Loucy (cell line): ENCODE results near the gene DUSP16.
"Not testable (repeated sequence)": the region's sequence is repeated elsewhere in the genome, so short reads cannot be mapped to it uniquely, and the experiment has no call there.

Experiments used
- H2AFZ ChIP-seq: fragments of 200-600 bp; sonication (generic); 2 replicates; pipeline ENCODE4 v1.6.0; 2016; ENCODE audit warnings: antibody characterized with exemption, mild to moderate bottlenecking, low read length, moderate library complexity
- H3F3A ChIP-seq: fragments of 200-600 bp; 2 replicates; pipeline ENCODE4 v1.6.0; 2016; ENCODE audit warnings: antibody characterized with exemption, low read depth, mild to moderate bottlenecking
- H3K27me3 ChIP-seq: fragments of 200-600 bp; sonication (generic); 2 replicates; pipeline ENCODE4 v1.6.1; 2014; ENCODE audit warnings: low read length, mild to moderate bottlenecking; ENCODE audit not compliant: insufficient read depth, poor library complexity, severe bottlenecking
- H3K36me3 ChIP-seq: fragments of 200-600 bp; sonication (generic); 2 replicates; pipeline ENCODE4 v1.6.1; 2016; ENCODE audit warnings: low read length; ENCODE audit not compliant: insufficient read depth
- H3K4me1 ChIP-seq: fragments of 200-600 bp; sonication (generic); 2 replicates; pipeline ENCODE4 v1.5.1; 2014; ENCODE audit warnings: low read length, mild to moderate bottlenecking; ENCODE audit not compliant: insufficient read depth, poor library complexity, severe bottlenecking
- H3K4me2 ChIP-seq: fragments of 200-600 bp; sonication (generic); 2 replicates; pipeline ENCODE4 v1.6.0; 2014; ENCODE audit warnings: antibody characterized with exemption, low read length, low read depth, mild to moderate bottlenecking; ENCODE audit not compliant: poor library complexity, severe bottlenecking
- H3K4me3 ChIP-seq: fragments of 200-600 bp; sonication (generic); 2 replicates; pipeline ENCODE4 v1.5.1; 2014; ENCODE audit warnings: low read length, mild to moderate bottlenecking, mixed read lengths; ENCODE audit not compliant: poor library complexity, severe bottlenecking
- H3K79me2 ChIP-seq: fragments of 200-600 bp; sonication (generic); 2 replicates; pipeline ENCODE4 v1.6.1; 2014; ENCODE audit warnings: low read length; ENCODE audit not compliant: insufficient read depth
- H3K9ac ChIP-seq: fragments of 200-600 bp; sonication (generic); 2 replicates; pipeline ENCODE4 v1.6.0; 2014; ENCODE audit warnings: mild to moderate bottlenecking, low read depth, low read length, moderate library complexity; ENCODE audit not compliant: poor library complexity, severe bottlenecking
- H3K9me2 ChIP-seq: fragments of 200-600 bp; sonication (generic); replicated peaks from 2 replicates; pipeline ENCODE4 v1.6.1; 2016; ENCODE audit warnings: low read depth, low read length, mixed read lengths
- H3K9me3 ChIP-seq: fragments of 200-600 bp; sonication (generic); 2 replicates; pipeline ENCODE4 v1.6.1; 2014; ENCODE audit warnings: mild to moderate bottlenecking, antibody characterized with exemption, low read length, low read depth; ENCODE audit not compliant: insufficient read depth
- H4K20me1 ChIP-seq: fragments of 200-600 bp; sonication (generic); 2 replicates; pipeline ENCODE4 v1.6.0; 2014; ENCODE audit warnings: antibody characterized with exemption, low read length, mild to moderate bottlenecking; ENCODE audit not compliant: insufficient read depth, poor library complexity, severe bottlenecking
- EZH2phosphoT487 ChIP-seq: fragments of 200-600 bp; IDR thresholded peaks from 2 replicates; pipeline ENCODE4 v1.6.1; 2018; ENCODE audit warnings: antibody characterized with exemption, mild to moderate bottlenecking, moderate library complexity, borderline replicate concordance
- TF ChIP-seq, protein P1 (sequence below): fragments of 200-600 bp; sonication (generic); conservative IDR thresholded peaks from 2 replicates; pipeline ENCODE4 v1.5.1; 2014; ENCODE audit warnings: mild to moderate bottlenecking, antibody characterized with exemption, low read length

The DUSP16 gene

DNA sequence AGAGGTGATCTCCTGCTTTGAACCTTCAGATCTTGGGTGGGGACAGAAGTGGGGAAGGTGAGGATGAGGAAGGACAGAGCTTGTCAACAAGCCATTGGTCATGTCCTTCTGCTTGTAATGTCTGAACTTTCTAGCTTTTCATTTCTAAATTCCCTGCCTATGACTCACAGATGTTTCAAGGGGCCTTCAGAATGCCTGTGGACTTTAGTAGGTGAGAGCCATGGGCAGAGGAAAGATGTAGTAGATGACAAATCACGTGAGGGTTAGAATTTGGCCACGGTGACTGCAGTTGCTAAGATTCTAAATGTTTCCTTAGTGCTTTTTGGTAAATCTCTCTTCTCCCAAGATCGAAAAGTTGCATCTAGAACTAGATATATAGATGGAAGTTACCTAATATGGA lies 30.3 kb upstream of the DUSP16 start:
- Histone ChIP-seq H3K79me2 (no peaks in the 10 kb centered on the region), H3K4me2 (no peak overlapping the region), H3K4me1 (no peaks in the 10 kb centered on the region), H3K36me3 (no peaks in the 10 kb centered on the region), H2AFZ (no peak overlapping the region), H3K4me3 (no peak overlapping the region), H4K20me1 (no peaks in the 10 kb centered on the region), H3K9me2 (no peaks in the 10 kb centered on the region), H3K9me3 (no peaks in the 10 kb centered on the region), H3K9ac (no peak overlapping the region), H3F3A (no peaks in the 10 kb centered on the region), H3K27me3 (no peaks in the 10 kb centered on the region)
- TF ChIP-seq, protein P1, sequence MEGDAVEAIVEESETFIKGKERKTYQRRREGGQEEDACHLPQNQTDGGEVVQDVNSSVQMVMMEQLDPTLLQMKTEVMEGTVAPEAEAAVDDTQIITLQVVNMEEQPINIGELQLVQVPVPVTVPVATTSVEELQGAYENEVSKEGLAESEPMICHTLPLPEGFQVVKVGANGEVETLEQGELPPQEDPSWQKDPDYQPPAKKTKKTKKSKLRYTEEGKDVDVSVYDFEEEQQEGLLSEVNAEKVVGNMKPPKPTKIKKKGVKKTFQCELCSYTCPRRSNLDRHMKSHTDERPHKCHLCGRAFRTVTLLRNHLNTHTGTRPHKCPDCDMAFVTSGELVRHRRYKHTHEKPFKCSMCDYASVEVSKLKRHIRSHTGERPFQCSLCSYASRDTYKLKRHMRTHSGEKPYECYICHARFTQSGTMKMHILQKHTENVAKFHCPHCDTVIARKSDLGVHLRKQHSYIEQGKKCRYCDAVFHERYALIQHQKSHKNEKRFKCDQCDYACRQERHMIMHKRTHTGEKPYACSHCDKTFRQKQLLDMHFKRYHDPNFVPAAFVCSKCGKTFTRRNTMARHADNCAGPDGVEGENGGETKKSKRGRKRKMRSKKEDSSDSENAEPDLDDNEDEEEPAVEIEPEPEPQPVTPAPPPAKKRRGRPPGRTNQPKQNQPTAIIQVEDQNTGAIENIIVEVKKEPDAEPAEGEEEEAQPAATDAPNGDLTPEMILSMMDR = no peak
- no peak for TF ChIP-seq EZH2phosphoT487

DNA sequence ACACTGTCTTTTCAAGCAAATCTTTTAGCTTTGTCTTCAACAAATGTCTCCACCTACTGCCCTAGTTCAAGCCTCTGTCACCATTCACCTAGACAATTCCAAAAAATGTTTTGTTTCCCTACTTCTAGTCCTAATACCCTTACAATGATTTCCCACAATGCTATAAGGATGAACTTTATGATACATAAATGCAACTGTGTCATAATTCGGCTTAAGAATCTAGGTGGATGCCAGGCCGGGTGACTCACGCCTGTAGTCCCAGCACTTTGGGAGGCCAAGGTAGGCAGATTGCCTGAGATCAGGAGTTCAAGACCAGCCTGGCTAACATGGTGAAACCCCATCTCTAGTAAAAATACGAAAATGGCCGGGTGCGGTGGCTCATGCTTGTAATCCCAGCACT lies 28.3 kb upstream of the DUSP16 start:
- TF ChIP-seq, protein P1 = no peak
- no peak for TF ChIP-seq EZH2phosphoT487

DNA sequence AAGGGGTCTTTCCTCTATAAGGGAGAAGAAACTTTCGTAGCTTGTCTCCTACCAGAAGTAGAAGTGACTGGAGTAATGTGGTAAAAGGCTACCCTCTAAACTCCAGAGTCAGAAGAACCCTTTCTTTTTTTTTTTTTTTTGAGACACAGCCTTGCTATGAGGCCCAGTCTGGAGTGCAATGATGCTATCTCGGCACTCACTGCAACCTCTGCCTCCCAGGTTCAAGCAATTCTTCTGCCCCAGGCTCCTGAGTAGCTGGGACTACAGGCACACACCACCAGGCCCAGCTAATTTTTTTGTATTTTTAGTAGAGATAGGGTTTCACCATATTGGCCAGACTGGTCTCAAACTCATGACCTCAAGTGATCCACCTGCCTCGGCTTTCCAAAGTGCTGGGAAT lies 25.8 kb upstream of the DUSP16 start:
- H2AFZ ChIP-seq, H3K9ac ChIP-seq, H3K79me2 ChIP-seq, H3K4me2 ChIP-seq, H3K36me3 ChIP-seq, H4K20me1 ChIP-seq, H3K9me3 ChIP-seq, H3K4me1 ChIP-seq, H3K27me3 ChIP-seq, H3F3A ChIP-seq, H3K9me2 ChIP-seq, H3K4me3 ChIP-seq: not testable (repeated sequence)

More for the DNA sequence above, 28.3 kb upstream of the DUSP16 start:
- Histone ChIP-seq H4K20me1 (no peaks in the 10 kb centered on the region), H3K9me3 (no peaks in the 10 kb centered on the region), H3K9me2 (no peaks in the 10 kb centered on the region), H2AFZ (no peak overlapping the region), H3K4me3 (no peak overlapping the region), H3K36me3 (no peaks in the 10 kb centered on the region), H3K9ac (no peak overlapping the region), H3K27me3 (no peaks in the 10 kb centered on the region), H3K79me2 (no peaks in the 10 kb centered on the region), H3K4me1 (no peaks in the 10 kb centered on the region), H3F3A (no peaks in the 10 kb centered on the region), H3K4me2 (no peak overlapping the region)

DNA sequence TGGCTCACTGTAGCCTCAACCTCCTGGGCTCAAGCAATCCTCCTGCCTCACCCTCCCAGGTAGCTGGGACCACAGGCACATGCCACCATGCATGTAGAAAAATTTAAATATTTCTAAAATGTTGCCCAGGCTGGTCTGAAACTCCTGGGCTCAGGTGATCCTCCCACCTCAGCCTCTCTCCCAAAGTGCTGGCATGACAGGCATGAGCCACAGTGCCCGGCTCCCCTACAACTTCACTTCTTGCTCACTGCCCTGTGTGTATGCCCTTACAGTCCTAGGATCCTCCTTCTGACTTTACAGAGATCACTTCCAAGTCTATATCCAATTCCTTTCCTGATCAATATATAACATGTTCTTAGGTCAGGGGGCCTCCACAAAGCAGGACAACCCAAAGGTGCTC lies 25.2 kb upstream of the DUSP16 start:
- no peaks in the 10 kb centered on the region for H3K36me3 ChIP-seq
- H4K20me1 ChIP-seq = no peaks in the 10 kb centered on the region
- H3K9ac ChIP-seq = no peak overlapping the region
- no peaks in the 10 kb centered on the region for H3F3A ChIP-seq
- H2AFZ ChIP-seq = no peak overlapping the region
- no peaks in the 10 kb centered on the region for H3K9me3 ChIP-seq
- TF ChIP-seq, protein P1 = no peak
- TF ChIP-seq EZH2phosphoT487 = no peak
- no peaks in the 10 kb centered on the region for H3K27me3 ChIP-seq
- H3K4me3 ChIP-seq = no peak overlapping the region
- H3K9me2 ChIP-seq = no peaks in the 10 kb centered on the region
- H3K4me1 ChIP-seq = no peaks in the 10 kb centered on the region
- H3K4me2 ChIP-seq = no peak overlapping the region
- no peaks in the 10 kb centered on the region for H3K79me2 ChIP-seq
